ENCODE measurements around the gene OR4Q3.

GRCh38 chr14:19771895-19772430 lies 28.6 kb downstream of the OR4Q3 start:
- TF ChIP-seq CTCF (conservative IDR thresholded peaks at IDR 0.05; ENCODE audit: low read length) (no peak), EZH2phosphoT487 (IDR thresholded peaks at IDR 0.05; ENCODE audit: borderline replicate concordance) (no peak)
